ENCODE results near the gene OAF. TPM values are rescaled to one million over a fixed set of nuclear protein-coding genes. Genes with fewer than 3 reads are reported as not detected.

Gene OAF
- total RNA-seq, 1 donor from 2014 or later = 52.4 TPM

DNA sequence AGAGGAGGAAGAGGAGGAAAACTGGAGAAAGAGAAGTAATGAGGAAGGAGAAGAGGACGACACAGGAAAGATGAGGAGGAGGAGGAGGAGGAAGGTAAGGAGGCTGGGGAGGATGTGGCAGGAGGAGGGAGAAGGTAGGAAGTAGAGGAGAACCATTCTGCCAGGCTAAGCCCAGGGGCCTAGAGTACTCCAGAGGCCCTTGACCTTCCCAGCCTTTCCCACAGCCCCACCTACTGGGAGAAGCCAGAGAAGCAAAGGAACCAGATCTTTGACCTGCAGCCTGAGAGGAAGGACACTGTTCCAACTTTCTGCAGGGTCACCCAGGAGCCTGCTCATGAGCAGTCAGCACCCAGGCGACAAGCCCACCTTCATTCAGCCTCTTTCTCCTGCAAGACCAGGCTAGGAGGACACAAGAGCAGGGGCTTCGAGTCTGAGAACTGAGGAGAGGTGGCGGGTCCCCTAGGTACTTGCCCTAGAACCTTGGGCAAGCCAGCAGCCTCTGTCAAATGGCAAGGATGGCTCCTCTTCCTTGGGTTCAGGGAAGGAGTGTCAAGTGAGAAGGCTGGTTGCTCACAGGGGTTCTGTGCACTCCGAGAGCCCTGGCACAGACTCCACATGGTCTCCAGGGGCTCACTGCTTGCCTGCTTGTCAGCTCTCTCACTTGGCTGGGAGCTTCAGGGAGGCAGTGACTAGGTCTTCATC is 27.9 kb upstream of the OAF start:
- no peak for DNase-seq (ENCODE audit: extremely low read depth, low read depth, low spot score)

DNA sequence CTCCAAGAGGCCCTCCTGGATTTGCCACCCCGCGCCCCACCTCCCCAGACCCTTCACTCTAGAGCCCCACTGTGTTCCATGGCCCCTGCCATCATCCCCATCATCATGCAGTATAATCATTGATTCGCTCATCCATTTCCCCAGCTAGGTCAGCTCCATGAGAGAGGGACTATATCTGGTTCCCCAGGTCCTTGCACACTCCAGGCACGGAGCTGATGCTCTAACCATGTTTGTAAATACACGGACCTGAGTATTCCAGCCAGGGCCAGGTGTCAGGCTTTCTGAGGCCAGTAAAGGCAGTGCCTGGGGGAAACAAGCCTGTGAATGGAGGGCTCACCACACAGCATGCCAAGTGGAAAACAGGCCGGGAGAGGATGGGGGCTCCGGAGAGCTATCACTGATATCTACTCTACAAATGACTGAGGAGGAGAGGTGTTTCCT is 27.1 kb upstream of the OAF start:
- DNase-seq (ENCODE audit: extremely low read depth, low read depth, low spot score) = no peak

DNA sequence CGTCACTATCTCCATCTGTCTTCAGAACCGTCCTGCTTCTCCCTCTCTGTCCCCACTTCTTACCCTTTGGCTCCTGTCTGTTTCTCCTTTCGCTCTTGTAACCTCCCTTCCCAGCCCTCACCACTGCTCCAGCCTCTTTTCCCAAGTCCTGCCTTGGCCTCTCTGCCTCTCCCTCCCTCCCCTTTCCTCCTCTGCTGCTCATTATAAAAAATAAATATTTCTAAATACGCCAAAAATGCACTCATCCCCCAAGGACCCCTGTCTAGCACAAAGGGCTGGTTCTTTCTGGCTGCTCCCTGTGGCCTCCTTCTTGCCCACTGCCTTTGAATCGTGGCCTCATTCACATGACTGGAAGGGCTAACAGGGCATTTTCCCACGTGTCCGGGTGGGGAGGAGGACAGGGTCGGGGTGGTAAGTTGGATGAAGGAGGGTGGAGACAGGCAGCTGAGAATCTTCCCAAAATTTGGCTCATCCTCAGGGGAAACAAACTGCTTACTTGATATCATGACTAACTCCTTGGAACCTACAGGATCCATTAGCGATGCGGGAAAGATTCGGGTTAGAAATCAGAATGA is 26.4 kb upstream of the OAF start:
- no peak for DNase-seq (ENCODE audit: extremely low read depth, low read depth, low spot score)

DNA sequence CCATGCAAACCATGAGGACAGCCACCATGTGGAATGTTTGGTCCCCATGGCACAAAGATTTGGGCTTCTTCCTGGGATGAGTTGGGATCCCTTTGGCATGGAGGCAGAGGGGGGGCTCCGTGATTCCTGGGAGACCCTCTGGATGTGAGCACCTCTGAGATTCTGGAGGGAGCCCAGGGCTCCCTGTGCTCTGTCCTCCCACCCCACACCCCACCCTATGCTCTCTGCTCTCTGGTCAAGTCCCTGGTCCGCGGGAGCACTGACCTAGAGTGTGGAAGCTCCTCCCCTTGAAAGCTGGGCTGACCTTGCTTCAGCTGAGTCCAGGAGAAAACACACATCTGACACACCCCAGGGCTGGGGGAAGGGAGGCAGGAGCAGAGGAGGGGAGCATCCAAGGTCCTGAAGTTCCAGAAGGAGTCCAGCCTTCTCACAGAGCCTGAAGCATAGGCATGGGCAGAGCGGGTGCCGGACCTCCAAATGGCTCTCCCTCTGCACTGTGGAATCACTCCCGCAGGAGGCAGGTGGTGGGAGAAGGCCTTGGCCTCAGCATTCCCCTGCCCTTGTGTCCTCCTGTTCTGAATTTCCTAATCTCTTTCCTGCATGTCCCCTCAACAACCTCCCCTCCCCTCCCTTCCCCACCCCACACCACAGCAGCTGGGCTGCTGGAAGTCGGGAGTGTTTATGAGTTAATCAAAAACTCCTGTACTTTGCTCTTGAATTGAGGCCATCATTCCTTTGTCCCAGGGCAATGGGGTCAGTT is 25.7 kb upstream of the OAF start:
- no peak for DNase-seq (ENCODE audit: extremely low read depth, low read depth, low spot score)

DNA sequence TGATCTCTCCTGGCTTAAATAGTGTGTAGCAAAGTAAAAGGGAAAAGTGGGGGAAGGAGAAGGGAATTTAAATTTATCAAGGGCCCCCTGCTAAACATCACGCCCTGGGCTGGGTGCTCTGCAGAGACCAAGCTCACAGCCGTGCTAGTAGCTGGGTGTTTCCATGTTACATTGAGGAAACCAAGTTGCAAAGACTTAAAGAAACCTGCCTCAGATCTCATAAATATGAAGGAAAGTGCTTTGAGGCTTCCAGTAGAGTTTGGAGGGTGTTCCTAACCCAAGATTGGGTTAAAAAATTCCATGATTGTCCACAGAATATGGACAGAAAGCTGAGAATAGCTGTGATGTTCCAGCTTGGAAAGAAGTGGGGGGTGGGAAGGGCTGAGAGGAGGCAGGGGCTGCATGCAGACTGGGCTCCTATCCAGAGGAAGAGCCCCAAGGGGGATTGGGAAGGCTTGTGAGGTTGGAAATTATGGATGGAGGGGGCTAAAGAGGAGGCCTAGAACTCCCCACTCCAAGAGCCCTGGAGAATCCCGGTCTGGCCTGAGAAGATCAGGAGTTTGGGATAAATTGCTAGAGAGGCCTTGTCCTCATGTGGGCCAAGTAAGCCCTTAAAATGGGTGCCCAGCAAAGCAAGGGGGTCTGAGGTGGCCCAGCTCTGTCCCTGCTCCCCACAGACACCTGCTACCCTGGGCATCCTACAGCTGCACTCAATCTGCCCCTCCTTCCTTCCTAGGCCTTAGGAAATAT is 25.0 kb upstream of the OAF start:
- no peak for DNase-seq (ENCODE audit: extremely low read depth, low read depth, low spot score)

DNA sequence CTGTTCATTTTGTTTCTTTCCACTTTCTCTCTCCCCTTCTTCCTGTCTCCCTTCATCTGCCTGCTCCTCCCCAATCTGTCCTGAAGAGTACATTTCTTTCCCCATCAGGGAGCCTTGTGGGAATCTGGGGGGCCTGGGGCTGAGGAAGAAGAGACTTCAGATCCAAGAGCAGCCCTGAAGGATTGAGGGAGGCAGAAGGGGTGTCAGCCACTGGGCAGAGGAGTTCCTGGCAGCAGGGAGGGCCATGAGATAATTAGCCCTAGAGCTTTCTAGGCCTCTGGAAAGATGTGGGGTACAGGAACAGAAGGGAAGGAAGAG is 24.4 kb upstream of the OAF start:
- DNase-seq (ENCODE audit: extremely low read depth, low read depth, low spot score) = no peak

DNA sequence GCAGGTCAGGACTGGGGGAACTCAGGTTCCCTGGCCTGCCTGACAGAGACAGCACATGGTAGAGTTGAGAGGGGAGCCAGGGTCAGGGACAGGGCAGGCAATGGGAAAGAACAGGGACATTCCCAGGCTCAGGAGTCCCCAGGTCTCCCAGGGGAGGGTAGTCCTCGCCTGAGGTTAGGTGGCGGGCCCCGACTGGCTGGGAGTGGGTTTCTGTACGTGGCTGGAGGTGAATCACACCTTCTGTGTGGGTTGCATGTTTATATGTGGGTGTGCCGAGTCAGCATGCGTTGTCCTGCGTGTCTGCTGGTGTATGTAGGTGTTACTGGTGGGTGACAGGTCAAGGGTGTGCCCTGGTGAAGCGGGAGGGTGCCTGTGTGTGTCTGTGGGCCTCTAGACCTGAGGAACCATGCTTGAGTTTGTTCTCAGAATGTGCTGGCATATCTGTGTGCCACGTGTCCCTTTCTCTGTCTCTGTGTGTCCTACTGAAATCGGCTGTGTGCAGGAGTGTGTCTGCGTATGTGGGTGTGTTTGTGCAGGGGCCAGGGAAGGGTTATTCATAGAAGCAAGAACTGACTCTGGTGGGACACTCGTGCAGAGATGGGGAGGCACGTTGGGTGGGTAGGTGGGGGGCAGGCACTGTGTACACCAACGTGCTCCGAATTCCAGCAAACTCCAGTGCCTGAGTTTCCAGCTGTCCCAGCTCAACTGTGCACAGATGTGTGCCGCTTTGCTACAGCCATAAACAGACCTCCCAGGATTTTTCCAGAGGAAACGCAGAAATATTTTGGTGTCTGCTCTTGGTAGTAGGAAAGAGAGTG is 23.8 kb upstream of the OAF start:
- DNase-seq (ENCODE audit: extremely low read depth, low read depth, low spot score) = no peak

DNA sequence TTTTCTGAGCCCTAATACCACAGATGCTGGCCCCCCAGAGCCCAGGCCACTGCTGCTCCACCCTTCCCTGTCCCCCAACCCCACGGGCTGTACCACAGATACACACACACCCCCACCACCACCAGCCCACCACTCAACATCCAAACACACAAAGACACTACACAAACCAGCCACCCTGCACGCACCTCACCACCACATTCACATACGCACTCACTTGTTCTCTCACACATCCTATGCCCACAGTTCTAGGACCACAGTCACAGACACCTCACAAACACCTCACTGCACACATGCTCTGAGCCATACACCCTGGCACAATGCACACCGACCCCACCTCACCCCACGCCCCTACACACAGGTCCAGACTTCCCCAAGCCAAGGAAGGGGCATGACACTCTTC is 22.5 kb upstream of the OAF start:
- no peak for DNase-seq (ENCODE audit: extremely low read depth, low read depth, low spot score)

DNA sequence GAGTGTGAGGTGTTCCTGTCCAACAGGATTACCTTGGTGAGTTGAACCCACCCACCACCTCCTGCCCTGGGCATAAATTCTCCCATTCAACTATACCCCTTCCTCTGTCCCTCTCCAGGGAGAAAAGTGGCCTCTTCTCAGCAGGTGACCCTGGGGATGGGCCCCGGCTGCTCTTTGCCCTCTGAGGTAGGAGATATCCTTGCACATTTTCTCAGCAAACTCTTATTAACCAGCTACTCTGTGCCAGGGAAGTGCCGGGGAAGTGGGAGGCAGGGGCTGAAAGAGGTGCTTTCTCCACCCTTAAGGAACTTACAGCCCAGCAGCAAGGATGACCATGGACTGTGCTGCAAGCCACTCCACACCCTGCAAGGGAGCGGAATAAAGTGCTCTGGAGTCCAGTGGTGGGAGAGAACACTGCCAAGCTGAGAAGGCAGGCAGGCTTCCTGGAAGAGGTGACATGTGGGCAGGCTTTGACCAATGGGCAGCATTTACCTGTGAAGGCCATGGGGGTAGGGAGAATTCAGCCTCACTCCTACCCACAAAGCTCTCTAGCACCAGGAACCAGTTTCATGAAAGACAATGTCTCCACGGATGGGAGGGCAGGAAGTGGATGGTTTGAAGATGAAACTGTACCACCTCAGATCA is 21.9 kb upstream of the OAF start:
- DNase-seq (ENCODE audit: extremely low read depth, low read depth, low spot score) = no peak

DNA sequence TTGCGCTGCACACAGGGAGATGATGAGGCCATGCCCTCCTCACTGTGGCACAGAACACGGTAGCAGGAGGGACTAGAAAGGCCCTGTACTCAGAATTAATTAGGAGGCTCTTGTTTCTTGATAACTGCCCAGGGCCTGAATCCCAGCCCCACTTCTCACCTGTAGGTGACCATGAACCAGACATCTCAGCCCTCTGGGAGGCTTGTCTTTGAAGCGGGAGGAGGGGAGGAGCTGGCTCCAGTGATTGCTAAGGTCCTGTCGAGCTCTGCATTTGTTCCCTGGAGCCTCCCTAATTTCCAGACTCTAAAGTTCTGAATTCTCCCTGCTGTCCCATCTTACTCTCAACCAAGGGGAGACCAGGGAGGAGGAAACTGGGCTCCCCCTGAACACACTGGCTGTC is 19.8 kb upstream of the OAF start:
- DNase-seq (ENCODE audit: extremely low read depth, low read depth, low spot score) = no peak

DNA sequence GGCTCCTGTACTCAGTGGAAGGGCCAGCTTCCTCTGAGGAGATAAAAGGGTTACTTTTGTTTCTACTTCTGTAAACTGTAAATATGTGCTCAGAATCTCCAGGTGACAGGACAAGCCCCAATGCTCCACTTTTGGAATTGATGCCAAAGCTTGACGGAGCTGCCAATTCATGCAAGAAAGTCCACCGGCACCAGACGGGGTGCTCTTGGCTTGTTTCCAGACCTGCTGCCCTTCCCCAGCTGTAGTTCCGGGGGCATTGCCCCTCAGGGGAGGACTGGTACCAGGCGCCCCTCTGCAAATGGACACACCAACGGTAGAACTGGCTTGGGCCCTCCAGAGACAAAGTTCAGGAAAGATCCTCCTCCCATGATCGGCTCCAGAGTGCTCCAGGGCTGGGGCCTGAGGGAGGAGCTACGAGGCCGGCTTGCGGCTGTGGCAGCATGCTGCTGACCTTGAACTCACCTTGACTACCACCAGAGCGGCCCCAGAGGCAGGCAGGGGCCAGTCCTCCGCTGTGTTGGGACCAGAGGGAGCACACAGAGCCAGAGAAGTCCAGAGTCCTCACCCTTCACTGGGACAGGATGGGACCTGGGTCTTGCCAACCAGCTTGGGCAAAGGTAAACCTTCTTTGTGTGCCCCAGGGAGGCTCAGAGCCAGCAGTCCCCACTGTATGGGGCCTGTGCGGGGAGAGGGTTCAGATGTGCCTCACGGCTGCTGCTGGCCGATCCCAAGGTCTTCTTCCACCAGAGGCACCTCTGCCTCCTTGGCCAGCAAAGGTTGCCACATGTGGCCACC is 17.8 kb upstream of the OAF start:
- DNase-seq (ENCODE audit: extremely low read depth, low read depth, low spot score) = no peak

DNA sequence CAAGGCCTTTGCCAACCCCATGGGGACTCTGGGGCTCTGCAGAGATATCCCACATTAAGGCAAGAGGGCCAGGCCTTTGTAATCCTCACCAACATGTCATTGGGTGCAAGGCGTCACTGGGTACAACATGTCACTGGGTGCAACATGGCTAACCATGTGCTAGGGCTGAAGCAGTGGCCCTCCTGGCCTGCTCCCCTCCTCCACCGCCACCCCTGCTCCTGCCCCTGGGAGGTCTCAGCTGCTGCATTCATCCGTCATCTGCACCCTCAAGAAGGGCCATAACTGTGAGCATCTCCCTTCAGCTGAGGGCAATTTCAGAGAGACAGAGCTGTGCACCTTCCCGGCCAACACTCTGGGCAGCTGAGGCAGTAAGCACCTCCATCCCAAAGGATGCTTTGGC is 16.7 kb upstream of the OAF start:
- no peak for DNase-seq (ENCODE audit: extremely low read depth, low read depth, low spot score)

DNA sequence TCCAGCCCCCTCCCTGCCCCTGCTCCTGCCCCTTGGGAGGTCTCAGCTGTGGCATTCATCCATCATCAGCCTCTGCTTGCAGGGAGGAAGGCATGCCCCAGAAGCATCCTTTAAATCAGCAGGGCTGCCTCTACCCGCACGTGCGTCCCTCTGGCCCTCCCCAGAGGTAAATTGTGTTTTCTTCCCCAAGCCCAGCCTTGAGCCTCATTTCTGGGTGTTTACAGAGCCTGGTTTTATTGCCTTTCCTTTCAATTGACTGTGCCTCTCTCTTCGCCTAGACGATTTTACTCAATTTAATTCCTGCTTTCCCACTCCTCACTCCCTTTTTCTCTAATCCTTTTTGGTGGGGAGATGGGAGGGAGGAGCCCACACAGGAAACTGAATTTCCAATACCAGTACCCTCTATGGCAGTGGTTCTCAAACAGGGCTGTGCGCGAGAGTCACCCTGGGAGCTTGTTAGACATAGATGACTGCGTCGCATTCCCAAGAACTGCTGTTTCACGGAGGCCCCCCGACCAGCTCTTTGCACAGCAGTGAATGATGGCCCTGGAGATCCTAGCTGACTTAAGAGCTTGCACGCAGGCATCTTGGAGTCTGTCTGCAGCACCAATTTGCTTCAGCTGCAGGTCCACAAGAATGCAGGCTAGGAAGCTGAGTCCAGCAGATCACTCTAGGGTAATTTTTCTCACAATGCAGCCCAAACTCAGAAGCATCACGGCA is 15.1 kb upstream of the OAF start:
- no peak for DNase-seq (ENCODE audit: extremely low read depth, low read depth, low spot score)

DNA sequence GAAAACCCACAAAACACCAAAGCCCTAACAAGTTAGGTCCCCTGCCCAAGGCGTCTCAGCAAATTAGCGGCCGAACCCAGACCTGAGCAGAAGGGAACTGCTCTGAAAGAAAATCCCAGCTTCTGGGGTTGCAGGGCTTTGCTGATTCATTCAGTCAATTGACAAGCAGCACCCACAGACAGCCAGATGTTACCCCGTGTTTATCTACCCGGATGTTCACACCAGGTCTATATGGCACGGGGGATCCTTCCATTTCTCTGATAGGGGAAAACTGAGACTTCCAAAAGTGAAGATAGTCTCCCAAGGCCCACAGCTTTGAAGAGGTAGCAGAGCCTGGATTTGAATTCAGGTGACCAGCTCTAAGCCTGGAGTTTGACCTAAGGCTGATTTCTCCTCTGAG is 14.0 kb upstream of the OAF start:
- no peak for DNase-seq (ENCODE audit: extremely low read depth, low read depth, low spot score)

DNA sequence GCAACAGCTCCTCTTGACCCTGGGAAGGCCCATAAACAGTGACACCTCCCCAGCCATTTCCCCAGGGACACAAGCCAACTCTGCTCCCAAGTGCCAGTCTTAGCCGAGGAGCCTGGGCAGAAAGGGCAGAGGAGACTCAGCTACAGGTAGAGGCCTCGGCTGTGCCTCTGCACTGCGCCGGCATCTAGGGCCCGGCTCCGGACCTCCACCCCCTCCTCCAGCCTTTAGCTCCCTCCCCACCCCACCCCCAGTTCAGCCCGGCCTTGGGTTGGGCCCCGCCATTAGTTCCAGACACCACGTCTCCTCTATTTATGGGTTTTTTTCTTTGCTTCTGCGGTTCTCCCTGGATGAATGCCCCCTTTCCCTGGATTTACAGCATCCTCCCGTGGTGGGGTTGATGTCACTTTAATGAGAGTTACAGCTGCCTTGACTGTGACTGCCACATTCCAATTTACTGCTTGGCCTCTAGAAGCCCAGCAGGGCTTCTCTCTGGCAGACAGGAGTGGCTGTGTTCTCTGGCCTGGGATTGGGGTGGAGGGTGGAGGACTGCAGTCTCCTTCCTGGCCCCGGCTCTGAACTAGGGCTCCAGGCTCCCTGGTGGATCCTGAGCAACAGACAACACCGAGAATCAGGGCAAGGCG is 13.5 kb upstream of the OAF start:
- DNase-seq (ENCODE audit: extremely low read depth, low read depth, low spot score) = no peak

DNA sequence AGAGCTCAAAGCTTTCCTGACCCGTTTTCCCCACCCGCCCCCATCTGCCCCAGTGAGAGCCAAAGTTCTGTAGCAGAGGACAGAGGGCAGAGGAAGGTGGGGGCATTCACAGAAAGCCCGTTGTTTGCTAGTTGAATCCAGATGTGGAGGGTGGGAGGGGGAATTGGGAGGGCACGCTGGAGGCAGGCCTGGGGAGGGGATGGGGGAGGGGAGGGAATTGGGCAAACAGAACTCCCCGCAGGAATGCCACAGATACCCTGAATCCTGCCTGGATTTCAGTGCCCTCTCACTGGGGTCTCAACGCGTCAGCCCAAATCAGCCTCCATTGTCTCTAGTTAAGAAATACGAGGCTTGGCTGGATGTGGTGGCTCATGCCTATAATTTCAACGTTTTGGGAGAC is 12.9 kb upstream of the OAF start:
- DNase-seq (ENCODE audit: extremely low read depth, low read depth, low spot score) = no peak

DNA sequence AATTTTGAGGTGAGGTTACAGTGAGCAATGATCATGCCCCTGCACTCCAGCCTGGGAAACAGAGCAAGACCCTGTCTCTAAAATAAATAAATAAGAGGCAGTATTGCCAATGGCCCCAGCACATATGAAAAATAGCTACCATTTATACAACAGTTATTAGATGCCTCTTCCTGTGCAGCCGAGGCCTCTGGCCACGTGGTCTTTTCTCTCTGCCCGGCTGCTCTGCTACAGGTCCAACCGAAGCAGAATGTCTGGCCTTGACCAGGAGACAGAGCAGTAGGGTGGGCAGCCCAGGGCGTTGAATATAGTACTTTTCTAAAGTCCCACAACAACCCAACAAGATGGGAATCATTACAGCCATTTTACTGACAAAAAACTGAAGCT is 12.4 kb upstream of the OAF start:
- DNase-seq (ENCODE audit: extremely low read depth, low read depth, low spot score) = no peak

DNA sequence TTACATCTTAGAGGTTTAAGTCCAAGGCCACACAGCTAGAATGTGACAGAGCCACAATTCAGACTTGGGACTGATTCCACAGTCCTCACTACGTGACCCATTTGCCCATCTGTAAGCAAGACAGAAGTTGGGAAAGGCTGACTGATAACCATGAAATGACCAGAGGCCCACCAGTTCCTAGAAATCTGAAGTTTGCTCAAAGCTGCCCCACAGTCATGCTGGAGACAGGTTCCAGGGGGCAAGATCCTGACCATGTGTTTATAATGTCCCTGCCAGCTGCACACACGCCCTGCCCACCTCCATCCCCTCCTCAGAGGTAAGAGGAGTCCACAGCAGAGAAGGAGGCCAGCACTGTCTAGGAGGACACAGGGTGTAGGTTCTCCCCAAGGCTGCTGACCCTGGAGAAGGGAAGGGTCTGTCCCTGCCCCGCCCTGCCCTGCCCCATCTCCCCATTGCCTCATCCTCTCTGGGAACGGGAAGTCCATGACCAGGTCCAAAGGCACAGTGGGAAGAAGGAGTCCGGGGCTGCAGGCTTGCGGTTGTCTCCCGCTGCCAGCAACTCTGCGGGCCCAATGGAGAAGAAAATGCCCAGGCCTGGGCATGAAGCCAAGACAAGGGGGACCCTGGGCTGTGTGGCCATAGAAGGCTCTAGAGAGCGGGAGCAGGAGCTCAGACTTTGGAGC is 11.9 kb upstream of the OAF start:
- no peak for DNase-seq (ENCODE audit: extremely low read depth, low read depth, low spot score)

Data from glomerular endothelial cell (primary cell).